NT2/D1 (cell line): ENCODE measurements around the gene PLEKHB1.

Experiments
- SUZ12 ChIP-seq: IDR thresholded peaks from 2 replicates; pipeline ENCODE4 v1.6.1; 2011; ENCODE audit not compliant: insufficient read length, insufficient read depth; ENCODE audit errors: extremely low read depth
- YY1 ChIP-seq: IDR thresholded peaks from 2 replicates; pipeline ENCODE4 v1.6.1; 2011; ENCODE audit not compliant: insufficient read length, insufficient read depth
- ZNF274 ChIP-seq: IDR thresholded peaks from 2 replicates; pipeline ENCODE4 v1.6.1; 2011; ENCODE audit warnings: mild to moderate bottlenecking, low read depth, low read length

DNA sequence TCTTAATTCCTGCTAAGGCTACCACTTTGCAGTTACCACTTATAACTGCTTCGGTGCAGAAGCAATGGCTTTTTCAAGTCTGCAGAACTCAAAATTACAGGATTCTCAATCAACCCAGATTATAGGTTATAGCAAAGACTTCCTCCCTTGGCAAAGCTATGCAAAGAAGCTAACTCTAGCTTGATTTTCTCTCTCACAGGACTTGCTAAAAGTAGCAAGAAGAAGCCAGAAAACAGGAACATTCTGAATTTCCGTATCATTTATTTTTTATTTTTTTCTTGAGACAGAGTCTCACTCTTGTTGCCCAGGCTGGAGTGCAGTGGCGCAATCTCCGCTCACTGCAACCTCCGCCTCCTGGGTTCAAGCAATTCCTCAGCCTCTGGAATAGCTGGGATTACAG lies 10.7 kb upstream of the PLEKHB1 start:
- TF ChIP-seq YY1 (no peak), ZNF274 (no peak), SUZ12 (no peak)
